ENCODE data around the gene PPT2. TPM values are rescaled to one million over a fixed set of nuclear protein-coding genes. Genes with fewer than 3 reads are reported as not detected.
"Not testable (repeated sequence)": the region's sequence is repeated elsewhere in the genome, so short reads cannot be mapped to it uniquely, and the experiment has no call there.

The PPT2 gene
- total RNA-seq, 2 experiments from 2014 or later: 8.7 to 8.9 TPM

DNA sequence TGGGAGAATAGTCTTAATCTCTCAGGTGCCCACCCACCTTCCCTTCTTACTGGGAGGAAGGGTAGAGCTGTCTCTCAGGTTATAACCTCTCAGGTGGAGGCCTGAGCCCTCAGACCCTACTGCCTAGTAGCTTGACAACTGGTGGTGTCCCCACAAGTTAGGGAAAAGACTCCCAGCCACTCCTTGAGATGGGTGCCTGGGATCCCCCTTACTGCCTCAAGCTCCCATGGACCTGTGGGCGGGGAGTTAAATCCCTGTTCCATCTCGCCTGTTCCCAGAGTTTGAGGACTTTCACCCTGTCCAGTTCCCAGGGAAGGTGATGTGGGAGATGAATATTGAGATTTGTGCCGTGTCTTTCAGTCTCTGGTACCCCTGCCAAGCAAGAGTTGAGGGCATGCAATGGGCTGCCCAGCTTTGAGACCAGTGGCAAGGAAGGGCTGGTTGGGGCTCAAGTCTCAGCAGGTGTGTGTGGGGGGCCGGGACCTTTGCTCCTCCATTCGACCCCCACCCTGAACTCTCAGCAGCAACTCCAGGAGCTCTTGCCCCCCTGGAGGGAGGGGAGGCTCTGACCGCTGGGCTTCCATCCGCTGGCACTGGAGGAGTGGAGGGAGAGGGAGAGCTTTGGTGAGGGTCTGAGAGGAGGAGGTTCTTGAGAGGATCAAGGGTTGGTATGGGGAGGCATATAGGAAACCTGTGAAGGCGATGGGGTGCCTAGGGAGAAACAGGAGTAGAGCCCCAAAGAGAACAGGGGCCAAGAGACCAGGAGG lies 37.2 kb downstream of the PPT2 start:
- Mint-ChIP-seq H3K27me3 (no peaks in the 10 kb centered on the region), H3K27ac (peak overlapping the region; percentile 96), H3K4me3 (peak overlapping the region; percentile 99), H3K9me3 (no peaks in the 10 kb centered on the region), H3K36me3 (ENCODE audit: low read depth) (peaks cover 72% of the 10 kb centered on the region), H3K4me1 (ENCODE audit: low read depth) (peaks cover 70% of the 10 kb centered on the region)
- TF ChIP-seq, protein P1, sequence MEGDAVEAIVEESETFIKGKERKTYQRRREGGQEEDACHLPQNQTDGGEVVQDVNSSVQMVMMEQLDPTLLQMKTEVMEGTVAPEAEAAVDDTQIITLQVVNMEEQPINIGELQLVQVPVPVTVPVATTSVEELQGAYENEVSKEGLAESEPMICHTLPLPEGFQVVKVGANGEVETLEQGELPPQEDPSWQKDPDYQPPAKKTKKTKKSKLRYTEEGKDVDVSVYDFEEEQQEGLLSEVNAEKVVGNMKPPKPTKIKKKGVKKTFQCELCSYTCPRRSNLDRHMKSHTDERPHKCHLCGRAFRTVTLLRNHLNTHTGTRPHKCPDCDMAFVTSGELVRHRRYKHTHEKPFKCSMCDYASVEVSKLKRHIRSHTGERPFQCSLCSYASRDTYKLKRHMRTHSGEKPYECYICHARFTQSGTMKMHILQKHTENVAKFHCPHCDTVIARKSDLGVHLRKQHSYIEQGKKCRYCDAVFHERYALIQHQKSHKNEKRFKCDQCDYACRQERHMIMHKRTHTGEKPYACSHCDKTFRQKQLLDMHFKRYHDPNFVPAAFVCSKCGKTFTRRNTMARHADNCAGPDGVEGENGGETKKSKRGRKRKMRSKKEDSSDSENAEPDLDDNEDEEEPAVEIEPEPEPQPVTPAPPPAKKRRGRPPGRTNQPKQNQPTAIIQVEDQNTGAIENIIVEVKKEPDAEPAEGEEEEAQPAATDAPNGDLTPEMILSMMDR (IDR thresholded peaks at IDR 0.05): no peak
- ATAC-seq (ENCODE audit: poor library complexity) (no peak), DNase-seq (peak in 1 of 14 experiments; percentile 33)
- H3K27ac ChIP-seq (ENCODE audit: low read depth in 1 of 2, low read length in 2 of 2): peak overlapping the region; percentile 93
- H3K36me3 ChIP-seq (ENCODE audit: insufficient read depth, low read length): peaks cover 37% of the 10 kb centered on the region
- H3K27me3 ChIP-seq (ENCODE audit: control insufficient read depth in 1 of 2, insufficient read depth in 2 of 2, low read length in 2 of 2): no peaks in the 10 kb centered on the region
- no peaks in the 10 kb centered on the region for H3K9me3 ChIP-seq (ENCODE audit: control insufficient read depth in 1 of 2, insufficient read depth in 1 of 2, low read length in 2 of 2)
- intact Hi-C loops (cut with DNase I, micrococcal nuclease): loop anchor here (1.0 to 10.0 kb wide), 6 partner anchors 13 to 1976 kb away; partner anchors contain the start of genes AGPAT1 (in 1 of the 2), C6orf47 (in 1 of the 2), CSNK2B (in 1 of the 2) and EHMT2 (in 1 of the 2)
- peaks cover 74% of the 10 kb centered on the region for H3K4me1 ChIP-seq (ENCODE audit: insufficient read depth, low read length)
- ChIA-PET POLR2A (interaction anchor here (0.8 to 12.1 kb wide), 7 partner anchors 12 to 780 kb away, joined by 3 to 242 read pairs (median 8); partner anchors contain the start of genes AGPAT1, ATF6B, FKBPL and PSMB9), CTCF (no interaction called here)
- peak overlapping the region; percentile 96 for H3K4me3 ChIP-seq (ENCODE audit: low read length)

DNA sequence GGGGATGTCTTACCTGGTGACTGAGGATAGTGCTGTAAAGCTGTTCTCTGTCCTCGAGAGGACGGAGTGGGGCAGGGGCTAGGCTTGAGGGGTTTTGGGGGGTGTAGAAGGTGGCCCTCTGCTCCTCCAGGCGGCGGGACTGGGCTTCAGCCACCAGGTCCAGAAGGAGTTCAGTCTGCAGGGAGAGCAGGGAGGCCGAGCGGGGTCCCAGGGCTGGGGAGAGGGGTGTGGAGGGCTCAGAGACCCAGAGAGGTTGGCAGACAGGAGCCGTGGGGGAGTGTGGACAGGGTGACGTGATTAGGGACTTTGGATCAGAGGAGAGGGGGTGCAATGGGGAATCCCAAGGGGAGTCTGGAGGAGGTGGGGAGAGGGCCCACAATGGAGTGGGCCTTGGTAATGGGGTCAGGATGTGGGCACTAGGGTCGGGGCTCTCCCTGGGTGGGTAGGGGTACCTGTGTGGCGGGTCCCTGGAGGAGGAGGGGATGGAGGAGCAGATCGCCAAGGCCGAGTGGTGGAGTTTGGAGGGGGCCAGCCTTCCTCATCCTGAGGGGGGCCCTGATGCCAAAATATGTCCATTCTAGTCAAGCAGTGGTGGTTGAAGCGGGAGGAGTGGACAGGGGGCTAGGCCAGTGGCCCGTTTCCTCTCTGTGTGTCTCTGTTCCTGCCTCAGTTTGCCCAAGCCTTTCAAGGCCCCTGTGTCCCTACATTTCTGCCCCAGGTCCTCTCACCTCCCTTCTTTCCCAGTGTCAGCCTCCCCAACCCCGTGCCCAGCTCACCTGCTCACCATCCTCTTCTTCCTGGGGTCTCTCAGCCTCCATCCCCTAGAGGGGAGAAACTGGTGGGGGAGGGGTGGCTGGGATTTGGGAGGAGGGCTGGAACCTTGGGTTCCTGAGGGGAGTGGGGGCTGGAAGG lies 38.0 kb downstream of the PPT2 start:
- Histone ChIP-seq H3K36me3 (ENCODE audit: insufficient read depth, low read length) (peaks cover 29% of the 10 kb centered on the region), H3K4me3 (ENCODE audit: low read length) (peak overlapping the region; percentile 96), H3K9me3 (ENCODE audit: control insufficient read depth in 1 of 2, insufficient read depth in 1 of 2, low read length in 2 of 2) (no peaks in the 10 kb centered on the region), H3K4me1 (ENCODE audit: insufficient read depth, low read length) (peaks cover 74% of the 10 kb centered on the region), H3K27ac (ENCODE audit: low read depth in 1 of 2, low read length in 2 of 2) (peak overlapping the region; percentile 93), H3K27me3 (ENCODE audit: control insufficient read depth in 1 of 2, insufficient read depth in 2 of 2, low read length in 2 of 2) (no peaks in the 10 kb centered on the region)
- H3K36me3 Mint-ChIP-seq (ENCODE audit: low read depth): peaks cover 63% of the 10 kb centered on the region
- DNase-seq (peak in 3 of 14 experiments; percentile 51 to 70 (median 62)), ATAC-seq (ENCODE audit: poor library complexity) (no peak)
- ChIA-PET POLR2A (interaction anchor here (0.5 to 12.1 kb wide), 15 partner anchors 13 to 1576 kb away, joined by 3 to 242 read pairs (median 5); partner anchors contain the start of genes AGPAT1, ATF6B, DXO and EGFL8), CTCF (no interaction called here)
- no peaks in the 10 kb centered on the region for H3K9me3 Mint-ChIP-seq
- H3K4me3 Mint-ChIP-seq: peak overlapping the region; percentile 99
- TF ChIP-seq, protein P1 (IDR thresholded peaks at IDR 0.05): no peak
- peaks cover 70% of the 10 kb centered on the region for H3K4me1 Mint-ChIP-seq (ENCODE audit: low read depth)
- intact Hi-C loops (cut with DNase I, micrococcal nuclease): loop anchor here (1.0 to 10.0 kb wide), 6 partner anchors 16 to 1977 kb away; partner anchors contain the start of genes AGPAT1 (in 1 of the 2), C6orf47 (in 1 of the 2), CSNK2B (in 1 of the 2) and EHMT2 (in 1 of the 2)
- H3K27me3 Mint-ChIP-seq: no peaks in the 10 kb centered on the region
- peak overlapping the region; percentile 96 for H3K27ac Mint-ChIP-seq

DNA sequence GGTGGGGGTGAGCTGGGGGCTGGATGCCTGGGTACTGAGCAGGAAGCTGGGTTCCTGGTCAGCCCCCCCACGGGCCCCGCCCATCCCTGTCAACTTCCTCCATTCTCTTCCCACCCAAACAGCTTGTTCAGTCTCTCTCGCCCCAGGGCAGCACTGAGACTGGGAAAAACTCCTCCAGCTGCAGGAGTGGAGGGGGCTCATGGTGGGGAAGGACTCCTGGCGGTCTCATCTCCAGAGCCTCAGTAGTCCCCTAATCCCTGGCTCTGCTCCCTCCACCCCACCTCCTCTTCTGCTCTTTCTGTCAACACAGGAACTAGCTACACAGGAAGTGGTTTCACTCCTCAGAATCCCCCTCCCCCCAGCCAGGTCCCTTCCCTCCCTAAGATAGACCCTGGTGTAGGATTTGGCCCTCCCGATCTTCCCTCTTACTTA lies 38.7 kb downstream of the PPT2 start, which contains the start of gene GPSM3:
Gene GPSM3, minus strand, starts transcription at position 36 of the 432 bp plus-strand sequence. CDS start 130 bp downstream, outside the sequence.
- peak in 13 of 14 experiments; percentile 36 to 83 (median 62) for DNase-seq
- Histone ChIP-seq H3K27ac (ENCODE audit: low read depth in 1 of 2, low read length in 2 of 2) (peak within 1 kb of the TSS; percentile 93), H3K4me1 (ENCODE audit: insufficient read depth, low read length) (peaks cover 71% of the 10 kb centered on the region), H3K27me3 (ENCODE audit: control insufficient read depth in 1 of 2, insufficient read depth in 2 of 2, low read length in 2 of 2) (no peaks in the 10 kb centered on the region), H3K36me3 (ENCODE audit: insufficient read depth, low read length) (peaks cover 22% of the 10 kb centered on the region), H3K4me3 (ENCODE audit: low read length) (peak within 1 kb of the TSS; percentile 96), H3K9me3 (ENCODE audit: control insufficient read depth in 1 of 2, insufficient read depth in 1 of 2, low read length in 2 of 2) (no peaks in the 10 kb centered on the region)
- no peaks in the 10 kb centered on the region for H3K9me3 Mint-ChIP-seq
- intact Hi-C loops (cut with DNase I, micrococcal nuclease): loop anchor here (2.0 to 10.0 kb wide), 5 partner anchors 45 to 1978 kb away; partner anchors contain the start of genes C6orf47 (in 1 of the 2), CSNK2B (in 1 of the 2), EHMT2 (in 1 of the 2) and GPANK1 (in 1 of the 2)
- TF ChIP-seq, protein P1 (IDR thresholded peaks at IDR 0.05): no peak
- no peaks in the 10 kb centered on the region for H3K27me3 Mint-ChIP-seq
- H3K4me1 Mint-ChIP-seq (ENCODE audit: low read depth): peaks cover 65% of the 10 kb centered on the region
- H3K27ac Mint-ChIP-seq: peak within 1 kb of the TSS; percentile 96
- ChIA-PET CTCF (no interaction called here), POLR2A (interaction anchor here (0.5 to 12.1 kb wide), 16 partner anchors 12 to 1577 kb away, joined by 3 to 242 read pairs (median 4); partner anchors contain the start of genes AGPAT1, ATF6B, DXO and EGFL8)
- peak; percentile 10 for ATAC-seq (ENCODE audit: poor library complexity)
- H3K4me3 Mint-ChIP-seq: peak within 1 kb of the TSS; percentile 99
- H3K36me3 Mint-ChIP-seq (ENCODE audit: low read depth): peaks cover 57% of the 10 kb centered on the region

DNA sequence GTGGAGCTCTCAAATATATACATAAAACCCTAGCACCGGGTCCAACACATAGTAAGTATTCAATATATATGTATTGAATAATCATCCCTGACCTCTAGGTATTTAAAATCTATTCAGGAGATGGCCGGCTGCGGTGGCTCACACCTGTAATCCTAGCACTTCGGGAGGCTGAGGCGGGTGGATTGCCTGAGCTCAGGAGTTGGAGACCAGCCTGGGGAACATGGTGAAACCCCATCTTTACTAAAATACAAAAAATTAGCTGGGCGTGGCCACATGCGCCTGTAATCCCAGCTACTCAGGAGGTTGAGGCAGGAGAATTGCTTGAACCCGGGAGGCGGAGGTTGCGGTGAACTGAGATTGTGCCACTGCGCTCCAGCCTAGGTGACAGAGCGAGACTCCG lies 39.2 kb downstream of the PPT2 start:
- ATAC-seq (ENCODE audit: poor library complexity); H3K9me3 ChIP-seq (ENCODE audit: control insufficient read depth in 1 of 2, insufficient read depth in 1 of 2, low read length in 2 of 2); H3K27me3 ChIP-seq (ENCODE audit: control insufficient read depth in 1 of 2, insufficient read depth in 2 of 2, low read length in 2 of 2); DNase-seq; H3K9me3 Mint-ChIP-seq; H3K27me3 Mint-ChIP-seq; CTCF ChIA-PET: not testable (repeated sequence)
- H3K36me3 ChIP-seq (ENCODE audit: insufficient read depth, low read length): peaks cover 17% of the 10 kb centered on the region
- peak overlapping the region; percentile 99 for H3K4me3 Mint-ChIP-seq
- peak overlapping the region; percentile 81 to 93 for H3K27ac ChIP-seq (ENCODE audit: low read depth in 1 of 2, low read length in 2 of 2)
- peak overlapping the region; percentile 96 for H3K27ac Mint-ChIP-seq
- intact Hi-C loops (cut with DNase I, micrococcal nuclease): loop anchor here (2.0 to 10.0 kb wide), 5 partner anchors 46 to 1978 kb away; partner anchors contain the start of genes C6orf47 (in 1 of the 2), CSNK2B (in 1 of the 2), EHMT2 (in 1 of the 2) and GPANK1 (in 1 of the 2)
- POLR2A ChIA-PET: interaction anchor here (0.9 to 12.1 kb wide), 12 partner anchors 12 to 1577 kb away, joined by 3 to 242 read pairs (median 5); partner anchors contain the start of genes AGPAT1, ATF6B, DXO and FKBPL
- peaks cover 52% of the 10 kb centered on the region for H3K36me3 Mint-ChIP-seq (ENCODE audit: low read depth)
- H3K4me1 Mint-ChIP-seq (ENCODE audit: low read depth): peaks cover 60% of the 10 kb centered on the region
- H3K4me3 ChIP-seq (ENCODE audit: low read length): peak overlapping the region; percentile 96
- H3K4me1 ChIP-seq (ENCODE audit: insufficient read depth, low read length): peaks cover 67% of the 10 kb centered on the region

All from CD4-positive, alpha-beta T cell (primary cell).